CD4-positive, CD25-positive, alpha-beta regulatory T cell (primary cell): ENCODE results near the gene ATRAID. TPM values are rescaled to one million over a fixed set of nuclear protein-coding genes. Genes with fewer than 3 reads are reported as not detected.
A peak's percentile ranks its signal among the peaks of the same experiment; 100 is the strongest.

Experiments used
- ATAC-seq, 2 donors: fragments of 150-1000 bp; cut with Tn5 transposase; one replicate each; pipeline ENCODE4 v1.10.0; 2021; ENCODE audit warnings: low read depth in 2 of 2, moderate number of reproducible peaks in 2 of 2, moderate library complexity in 1 of 2
- DNase-seq, 3 donors: peaks; one replicate each; pipeline versions ENCODE4 v3.0.0 to v3.0.0-alpha.2; 2012 to 2022; ENCODE audit warnings: mixed read lengths in 1 of 3
- H3K27ac ChIP-seq: one replicate; pipeline ENCODE4 v1.7.0; 2013; ENCODE audit warnings: mild to moderate bottlenecking, low read length; ENCODE audit not compliant: insufficient read depth, poor library complexity, severe bottlenecking
- H3K27me3 ChIP-seq: one replicate; pipeline ENCODE4 v1.7.0; 2013; ENCODE audit warnings: low read length; ENCODE audit not compliant: control insufficient read depth, insufficient read depth
- H3K36me3 ChIP-seq: one replicate; pipeline ENCODE4 v1.7.0; 2013; ENCODE audit warnings: mild to moderate bottlenecking, low read length, moderate library complexity; ENCODE audit not compliant: control insufficient read depth, insufficient read depth
- H3K4me1 ChIP-seq: 2 replicates; pipeline ENCODE4 v1.7.0; 2013; ENCODE audit warnings: mild to moderate bottlenecking, low read length; ENCODE audit not compliant: insufficient read depth, control insufficient read depth, poor library complexity, severe bottlenecking
- H3K4me3 ChIP-seq: one replicate; pipeline ENCODE4 v1.7.0; 2013; ENCODE audit warnings: low read depth, mild to moderate bottlenecking, low read length, moderate library complexity
- H3K9me3 ChIP-seq, 2 experiments: 1 replicate in 1 of 2; 2 replicates in 1 of 2; pipeline ENCODE4 v1.7.0; 2013; ENCODE audit warnings: low read length in 2 of 2, mild to moderate bottlenecking in 1 of 2, moderate library complexity in 1 of 2; ENCODE audit not compliant: control insufficient read depth in 2 of 2
- H3K27ac Mint-ChIP-seq, 3 donors: one replicate each; pipeline ENCODE4 v1.8.0; 2020 to 2022; ENCODE audit warnings: mild to moderate bottlenecking in 3 of 3, mixed read lengths in 3 of 3, moderate library complexity in 2 of 3
- H3K27me3 Mint-ChIP-seq: one replicate; pipeline ENCODE4 v1.8.0; 2022; ENCODE audit warnings: mild to moderate bottlenecking, mixed read lengths
- H3K36me3 Mint-ChIP-seq: one replicate; pipeline ENCODE4 v1.8.0; 2020; ENCODE audit warnings: mixed read lengths
- H3K4me1 Mint-ChIP-seq, 4 donors: one replicate each; pipeline ENCODE4 v1.8.0; 2020 to 2022; ENCODE audit warnings: mixed read lengths in 4 of 4, mild to moderate bottlenecking in 1 of 4
- H3K4me3 Mint-ChIP-seq, 4 donors: one replicate each; pipeline ENCODE4 v1.8.0; 2020 to 2022; ENCODE audit warnings: mild to moderate bottlenecking in 4 of 4, mixed read lengths in 4 of 4, moderate library complexity in 3 of 4
- H3K9me3 Mint-ChIP-seq, 7 donors: one replicate each; pipeline ENCODE4 v1.8.0; 2020 to 2022; ENCODE audit warnings: mixed read lengths in 7 of 7, mild to moderate bottlenecking in 3 of 7, moderate library complexity in 2 of 7
- polyA plus RNA-seq, 4 donors: library from polyadenylated mRNA; unstranded; fragments of 300-500 nt; fragmentation: Illumina TruSeq; gene quantifications; one replicate each; pipeline ENCODE4 v1.2.3, GENCODE V29; 2021
- total RNA-seq: library from RNA; stranded (reverse); gene quantifications from one replicate; pipeline ENCODE4 v1.2.3, GENCODE V29; 2022

The ATRAID gene
- total and polyA plus RNA-seq, 5 donors from 2014 or later: 77.3 to 375 (median 356) TPM

DNA sequence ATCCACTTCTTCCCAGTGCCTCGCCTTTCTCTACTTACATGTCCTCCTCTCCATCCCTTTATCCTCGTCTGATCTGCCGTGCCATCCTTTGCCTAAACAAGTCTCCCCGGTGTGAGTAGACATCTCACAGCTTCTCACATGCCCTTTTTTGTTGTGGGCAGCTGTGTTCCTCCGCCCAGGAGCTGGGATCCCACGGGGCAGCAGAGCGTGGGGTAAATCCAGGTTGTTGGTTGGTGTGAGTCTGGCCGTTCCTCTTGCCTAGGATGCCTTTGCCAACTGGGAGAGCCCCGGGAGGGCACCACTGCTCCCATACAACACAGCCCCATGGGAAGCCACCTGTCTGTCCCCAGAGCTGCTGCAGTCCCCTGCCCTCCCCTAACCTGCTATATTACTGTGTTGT is 28.6 kb downstream of the ATRAID start:
- Histone ChIP-seq H3K4me3 (no peak overlapping the region), H3K36me3 (peaks cover 78% of the 10 kb centered on the region), H3K27me3 (no peaks in the 10 kb centered on the region), H3K4me1 (peaks cover 3% of the 10 kb centered on the region), H3K9me3 (no peaks in the 10 kb centered on the region), H3K27ac (no peak overlapping the region)
- Mint-ChIP-seq H3K4me3 (no peak overlapping the region), H3K9me3 (no peaks in the 10 kb centered on the region), H3K36me3 (peaks cover 41% of the 10 kb centered on the region), H3K4me1 (peaks cover 0 to 2% (median 0%) of the 10 kb centered on the region in 4 donors), H3K27me3 (no peaks in the 10 kb centered on the region), H3K27ac (peak overlapping the region in 1 of 3 donors; percentile 58)
- ATAC-seq (no peak), DNase-seq (no peak)

DNA sequence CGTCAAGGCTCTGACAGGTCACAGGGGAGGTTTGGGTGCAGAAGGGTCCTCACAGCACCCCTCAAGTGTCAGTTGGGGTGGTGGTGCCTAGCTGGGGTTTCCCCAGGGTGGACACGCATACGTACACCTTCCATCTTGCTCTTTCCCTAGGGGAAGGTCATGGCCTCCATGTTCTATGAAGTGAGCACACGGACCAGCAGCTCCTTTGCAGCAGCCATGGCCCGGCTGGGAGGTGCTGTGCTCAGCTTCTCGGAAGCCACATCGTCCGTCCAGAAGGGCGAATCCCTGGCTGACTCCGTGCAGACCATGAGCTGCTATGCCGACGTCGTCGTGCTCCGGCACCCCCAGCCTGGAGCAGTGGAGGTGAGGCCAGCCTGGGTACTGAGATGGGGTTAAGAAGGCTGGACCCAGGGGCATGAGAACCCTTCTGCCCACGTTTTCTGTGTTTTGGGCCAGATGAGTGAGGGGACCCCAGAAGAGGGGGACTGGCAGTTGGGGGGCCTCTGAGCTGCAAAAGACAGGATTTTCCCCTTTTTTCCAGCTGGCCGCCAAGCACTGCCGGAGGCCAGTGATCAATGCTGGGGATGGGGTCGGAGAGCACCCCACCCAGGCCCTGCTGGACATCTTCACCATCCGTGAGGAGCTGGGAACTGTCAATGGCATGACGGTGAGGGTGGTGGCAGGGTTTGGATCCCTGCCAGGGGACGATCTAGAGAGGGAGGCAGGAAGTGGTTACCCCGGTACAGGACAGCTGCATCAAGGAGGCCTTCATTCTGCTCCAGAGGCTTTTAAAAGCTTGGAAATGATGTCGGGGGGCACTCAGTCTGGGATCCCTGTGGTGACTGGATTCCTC is 30.1 kb downstream of the ATRAID start:
- Mint-ChIP-seq H3K27me3 (no peaks in the 10 kb centered on the region), H3K9me3 (no peaks in the 10 kb centered on the region), H3K4me3 (no peak overlapping the region), H3K36me3 (peaks cover 31% of the 10 kb centered on the region), H3K27ac (no peak overlapping the region), H3K4me1 (peaks cover 0 to 2% (median 0%) of the 10 kb centered on the region in 4 donors)
- Histone ChIP-seq H3K27me3 (no peaks in the 10 kb centered on the region), H3K4me3 (no peak overlapping the region), H3K36me3 (peaks cover 64% of the 10 kb centered on the region), H3K27ac (no peak overlapping the region), H3K9me3 (no peaks in the 10 kb centered on the region), H3K4me1 (peaks cover 3% of the 10 kb centered on the region)
- no peak for ATAC-seq
- peak in 1 of 3 donors; percentile 33 for DNase-seq

DNA sequence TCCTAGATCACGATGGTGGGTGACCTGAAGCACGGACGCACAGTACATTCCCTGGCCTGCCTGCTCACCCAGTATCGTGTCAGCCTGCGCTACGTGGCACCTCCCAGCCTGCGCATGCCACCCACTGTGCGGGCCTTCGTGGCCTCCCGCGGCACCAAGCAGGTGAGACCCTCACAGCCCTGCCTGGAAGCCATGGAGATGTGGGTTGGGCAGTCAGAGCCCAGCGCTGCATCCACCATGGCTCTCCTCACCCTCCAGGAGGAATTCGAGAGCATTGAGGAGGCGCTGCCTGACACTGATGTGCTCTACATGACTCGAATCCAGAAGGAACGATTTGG is 30.7 kb downstream of the ATRAID start:
- H3K9me3 ChIP-seq: no peaks in the 10 kb centered on the region
- H3K27me3 ChIP-seq: no peaks in the 10 kb centered on the region
- H3K27ac ChIP-seq: no peak overlapping the region
- ATAC-seq (no peak), DNase-seq (no peak)
- Mint-ChIP-seq H3K4me1 (peaks cover 0 to 2% (median 0%) of the 10 kb centered on the region in 4 donors), H3K27me3 (no peaks in the 10 kb centered on the region), H3K4me3 (no peak overlapping the region), H3K27ac (no peak overlapping the region), H3K36me3 (peaks cover 25% of the 10 kb centered on the region), H3K9me3 (no peaks in the 10 kb centered on the region)
- no peak overlapping the region for H3K4me3 ChIP-seq
- H3K4me1 ChIP-seq: peaks cover 3% of the 10 kb centered on the region
- peaks cover 58% of the 10 kb centered on the region for H3K36me3 ChIP-seq

DNA sequence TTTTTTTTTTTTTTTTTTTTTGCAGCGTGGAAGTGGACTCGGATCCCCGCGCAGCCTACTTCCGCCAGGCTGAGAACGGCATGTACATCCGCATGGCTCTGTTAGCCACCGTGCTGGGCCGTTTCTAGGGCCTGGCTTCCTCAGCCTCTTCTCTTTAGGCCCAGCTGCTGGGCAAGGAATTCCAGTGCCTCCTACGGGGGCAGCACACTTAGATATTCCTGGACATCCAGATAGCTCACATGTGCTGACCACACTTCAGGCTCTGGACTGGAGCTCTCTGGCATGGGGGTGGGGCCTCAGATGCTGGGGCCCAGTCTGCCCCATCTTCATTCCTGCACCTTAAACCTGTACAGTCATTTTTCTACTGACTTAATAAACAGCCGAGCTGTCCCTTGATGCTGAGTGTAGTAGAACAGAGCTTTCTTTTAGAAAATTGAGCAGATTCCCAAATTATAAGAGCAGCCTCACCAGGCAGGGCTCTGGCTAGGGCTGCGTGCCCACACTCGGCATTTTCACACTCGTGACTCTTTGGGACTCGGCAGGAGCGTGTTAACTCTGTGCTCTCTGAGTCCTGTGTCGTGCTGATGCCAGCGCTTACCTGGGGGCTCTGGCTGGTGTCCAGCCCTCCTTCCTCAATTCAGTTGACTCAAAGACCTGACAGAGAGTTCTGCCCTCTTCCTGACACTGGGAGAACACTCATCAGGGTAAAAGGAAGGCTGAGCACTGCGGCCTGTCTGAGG is 31.7 kb downstream of the ATRAID start:
- Histone ChIP-seq H3K27ac (no peak overlapping the region), H3K4me3 (no peak overlapping the region), H3K4me1 (peaks cover 3% of the 10 kb centered on the region), H3K27me3 (no peaks in the 10 kb centered on the region), H3K36me3 (peaks cover 49% of the 10 kb centered on the region), H3K9me3 (no peaks in the 10 kb centered on the region)
- peaks cover 17% of the 10 kb centered on the region for H3K36me3 Mint-ChIP-seq
- no peak overlapping the region for H3K4me3 Mint-ChIP-seq
- peaks cover 4% of the 10 kb centered on the region for H3K27me3 Mint-ChIP-seq
- DNase-seq: no peak
- H3K9me3 Mint-ChIP-seq: no peaks in the 10 kb centered on the region
- ATAC-seq: no peak
- no peak overlapping the region for H3K27ac Mint-ChIP-seq
- peaks cover 0 to 2% (median 0%) of the 10 kb centered on the region in 4 donors for H3K4me1 Mint-ChIP-seq

DNA sequence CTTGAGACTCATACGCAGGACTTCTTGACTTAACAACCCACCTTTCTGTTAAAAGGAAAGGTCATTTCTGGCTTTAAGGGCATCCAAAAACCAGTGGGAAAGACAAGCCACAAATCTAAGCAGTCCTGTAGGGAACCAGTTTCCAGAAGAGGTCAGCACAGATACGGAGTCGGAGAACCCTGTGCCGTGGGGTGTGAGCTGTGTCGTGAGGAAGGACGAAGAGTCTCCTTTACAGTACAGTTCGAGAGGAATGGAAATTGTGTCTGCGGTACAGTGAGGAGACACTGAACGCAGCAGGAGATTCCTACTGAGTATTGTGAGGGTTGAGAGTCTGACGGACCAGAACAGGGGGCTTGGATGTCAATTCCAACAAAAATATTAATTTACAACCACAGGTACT is 33.3 kb downstream of the ATRAID start:
- Mint-ChIP-seq H3K4me3 (no peak overlapping the region), H3K4me1 (peaks cover 0 to 2% (median 0%) of the 10 kb centered on the region in 4 donors), H3K36me3 (peaks cover 5% of the 10 kb centered on the region), H3K27ac (peak overlapping the region in 1 of 3 donors; percentile 17), H3K27me3 (peaks cover 4% of the 10 kb centered on the region), H3K9me3 (no peaks in the 10 kb centered on the region)
- DNase-seq (no peak), ATAC-seq (no peak)
- no peak overlapping the region for H3K4me3 ChIP-seq
- no peaks in the 10 kb centered on the region for H3K27me3 ChIP-seq
- peaks cover 6% of the 10 kb centered on the region for H3K4me1 ChIP-seq
- H3K36me3 ChIP-seq: peaks cover 36% of the 10 kb centered on the region
- no peak overlapping the region for H3K27ac ChIP-seq
- no peaks in the 10 kb centered on the region for H3K9me3 ChIP-seq

DNA sequence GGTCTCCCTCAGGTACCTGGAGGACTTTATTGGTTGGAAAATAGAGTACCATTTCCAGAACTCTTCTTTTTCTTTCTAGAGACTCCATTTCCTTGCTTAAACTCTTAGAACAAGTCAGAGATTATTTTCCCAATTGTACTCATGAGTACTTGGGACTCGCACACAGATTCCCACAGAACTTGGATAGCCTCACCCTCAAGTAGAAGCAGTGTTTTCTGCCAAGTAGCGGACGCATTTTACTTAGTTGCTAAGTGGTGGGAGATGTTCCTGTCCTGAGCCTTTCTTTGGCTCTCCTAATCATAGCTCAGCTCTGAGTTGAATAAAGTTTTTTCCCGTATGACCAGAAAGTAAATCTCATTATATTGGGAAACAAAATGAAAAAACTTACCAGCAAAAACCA is 33.8 kb downstream of the ATRAID start:
- Histone ChIP-seq H3K27ac (no peak overlapping the region), H3K9me3 (no peaks in the 10 kb centered on the region), H3K27me3 (no peaks in the 10 kb centered on the region), H3K4me1 (peaks cover 10% of the 10 kb centered on the region), H3K36me3 (peaks cover 31% of the 10 kb centered on the region), H3K4me3 (no peak overlapping the region)
- no peak for DNase-seq
- Mint-ChIP-seq H3K9me3 (no peaks in the 10 kb centered on the region), H3K27ac (peak overlapping the region in 1 of 3 donors; percentile 17), H3K36me3 (peaks cover 5% of the 10 kb centered on the region), H3K27me3 (peaks cover 4% of the 10 kb centered on the region), H3K4me1 (peaks cover 0 to 2% (median 0%) of the 10 kb centered on the region in 4 donors), H3K4me3 (no peak overlapping the region)
- no peak for ATAC-seq

DNA sequence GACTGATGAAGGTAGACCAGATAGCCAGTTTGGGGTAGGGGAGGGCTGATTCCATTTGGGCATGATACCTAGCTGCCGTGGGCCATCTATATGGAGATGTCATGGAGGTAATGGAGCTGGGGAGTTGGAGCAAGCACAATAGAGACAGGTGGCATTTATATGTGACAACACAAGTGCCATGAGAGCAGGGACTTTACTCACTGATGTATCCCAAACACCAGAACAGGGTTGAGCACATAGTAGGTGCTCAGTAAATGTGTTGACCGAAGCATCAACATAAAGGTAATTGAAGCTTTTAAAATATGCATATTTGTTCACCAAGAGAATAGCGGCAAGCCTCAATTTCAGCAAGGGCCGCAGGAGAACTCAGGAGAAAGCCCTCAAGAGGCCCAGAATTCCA is 36.1 kb downstream of the ATRAID start:
- H3K9me3 ChIP-seq: no peaks in the 10 kb centered on the region
- Mint-ChIP-seq H3K27ac (peak overlapping the region in 1 of 3 donors; percentile 74), H3K4me1 (no peaks in the 10 kb centered on the region), H3K36me3 (peaks cover 5% of the 10 kb centered on the region), H3K4me3 (no peak overlapping the region), H3K9me3 (no peaks in the 10 kb centered on the region), H3K27me3 (peaks cover 11% of the 10 kb centered on the region)
- no peak for DNase-seq
- H3K27ac ChIP-seq: no peak overlapping the region
- ATAC-seq: no peak
- peaks cover 7% of the 10 kb centered on the region for H3K4me1 ChIP-seq
- H3K36me3 ChIP-seq: peaks cover 13% of the 10 kb centered on the region
- H3K4me3 ChIP-seq: no peak overlapping the region
- no peaks in the 10 kb centered on the region for H3K27me3 ChIP-seq
